GM19324 (cell line): ENCODE data around the gene HOXD9.

ENCODE experiments used
- ATAC-seq: cut with Tn5 transposase; IDR thresholded peaks from one replicate; pipeline ENCODE4 v1.9.1; 2021; ENCODE audit warnings: mild to moderate bottlenecking, moderate library complexity; ENCODE audit not compliant: unreplicated experiment, low FRiP score

HOXD9 gene

DNA sequence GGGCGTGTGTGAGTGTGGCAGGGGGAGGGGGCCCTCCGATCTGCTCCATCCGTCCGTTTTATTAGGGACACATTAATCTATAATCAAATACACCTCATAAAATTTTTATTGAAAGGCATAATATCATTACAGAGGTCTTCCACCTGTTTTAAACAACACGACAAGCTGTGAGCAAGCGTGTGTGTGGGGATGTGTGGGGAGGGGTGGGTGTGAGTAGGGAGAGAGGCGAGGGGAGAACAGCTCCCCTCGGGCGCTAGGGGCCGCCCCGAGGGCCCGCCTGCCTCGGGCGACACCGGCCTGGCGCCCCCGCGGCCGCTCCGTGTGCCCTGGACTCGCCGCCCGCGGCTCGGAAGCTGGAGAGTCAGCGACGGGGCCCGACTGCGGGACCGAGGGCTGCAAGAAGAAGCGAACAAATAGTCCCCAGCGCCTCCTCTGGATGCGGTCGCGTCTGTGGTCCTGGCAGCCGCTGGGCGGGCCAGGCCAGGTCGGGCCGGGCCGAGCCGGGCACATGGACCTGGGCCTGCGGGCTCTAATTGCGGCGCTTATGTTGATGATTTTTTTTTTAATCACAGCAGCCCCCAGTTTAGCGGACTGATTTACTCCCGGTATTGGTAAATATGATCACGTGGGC is 352 bp upstream of the HOXD9 start:
- no peak for ATAC-seq

DNA sequence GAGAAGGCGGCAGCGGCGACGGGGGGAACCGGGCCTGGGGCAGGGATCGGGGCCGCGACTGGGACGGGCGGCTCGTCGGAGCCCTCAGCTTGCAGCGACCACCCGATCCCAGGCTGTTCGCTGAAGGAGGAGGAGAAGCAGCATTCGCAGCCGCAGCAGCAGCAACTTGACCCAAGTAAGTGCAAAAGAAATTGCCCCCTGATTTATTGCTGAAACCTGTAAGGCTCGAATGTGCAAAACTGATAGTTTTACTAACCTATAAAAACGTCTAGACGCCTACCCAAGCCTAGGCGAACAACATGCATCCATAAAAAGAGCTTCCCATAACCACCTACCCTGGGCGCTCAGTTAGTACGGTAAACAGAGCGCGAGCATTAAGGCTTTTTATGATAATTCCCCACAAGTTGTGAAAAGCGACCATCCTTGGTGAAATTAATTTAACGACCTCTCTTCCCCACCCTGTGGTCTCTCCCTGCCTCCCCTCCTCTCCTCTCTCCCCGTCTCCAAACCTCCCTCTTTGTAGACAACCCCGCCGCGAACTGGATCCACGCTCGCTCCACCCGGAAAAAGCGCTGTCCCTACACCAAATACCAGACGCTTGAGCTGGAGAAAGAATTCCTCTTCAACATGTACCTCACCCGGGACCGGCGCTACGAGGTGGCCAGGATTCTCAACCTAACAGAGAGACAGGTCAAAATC is 1.0 kb downstream of the HOXD9 start:
- ATAC-seq: no peak

DNA sequence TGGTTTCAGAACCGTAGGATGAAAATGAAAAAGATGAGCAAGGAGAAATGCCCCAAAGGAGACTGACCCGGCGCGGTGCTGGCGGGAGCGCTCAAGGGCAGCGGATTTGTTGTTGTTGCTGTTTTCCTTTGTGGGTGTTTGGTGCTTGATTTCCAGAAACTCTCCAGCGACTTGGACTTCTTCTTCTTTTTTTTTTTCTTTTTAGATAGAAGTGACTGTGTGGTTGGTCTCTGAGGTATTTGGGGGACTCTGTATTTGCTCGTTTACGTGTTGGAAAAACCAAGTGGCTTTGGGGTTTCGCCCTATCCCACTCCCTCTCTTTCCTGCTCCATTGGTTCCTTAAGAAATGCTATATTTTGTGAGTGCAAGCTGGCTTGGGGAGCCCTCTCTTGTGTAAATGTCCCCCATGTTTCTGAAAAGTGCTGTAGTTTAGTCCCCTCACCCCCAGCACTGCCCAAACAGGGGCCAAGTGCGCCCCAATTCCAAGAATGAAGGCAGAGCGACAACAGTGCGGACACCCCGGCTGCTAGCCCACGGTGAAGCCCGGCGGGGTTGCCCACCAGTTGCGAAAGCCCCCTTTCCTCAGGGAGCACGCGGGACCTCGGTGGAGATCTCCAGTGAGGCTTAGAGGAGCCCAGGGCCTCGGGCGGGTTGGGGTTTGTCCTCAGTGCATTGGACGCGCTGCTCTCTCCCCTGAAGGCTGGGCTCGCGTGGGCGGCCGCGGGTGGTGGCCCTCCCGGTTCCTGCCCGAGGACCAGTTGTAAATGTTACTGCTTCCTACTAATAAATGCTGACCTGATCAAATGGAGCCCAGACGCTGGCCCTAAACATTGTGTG is 1.8 kb downstream of the HOXD9 start:
- ATAC-seq: no peak

DNA sequence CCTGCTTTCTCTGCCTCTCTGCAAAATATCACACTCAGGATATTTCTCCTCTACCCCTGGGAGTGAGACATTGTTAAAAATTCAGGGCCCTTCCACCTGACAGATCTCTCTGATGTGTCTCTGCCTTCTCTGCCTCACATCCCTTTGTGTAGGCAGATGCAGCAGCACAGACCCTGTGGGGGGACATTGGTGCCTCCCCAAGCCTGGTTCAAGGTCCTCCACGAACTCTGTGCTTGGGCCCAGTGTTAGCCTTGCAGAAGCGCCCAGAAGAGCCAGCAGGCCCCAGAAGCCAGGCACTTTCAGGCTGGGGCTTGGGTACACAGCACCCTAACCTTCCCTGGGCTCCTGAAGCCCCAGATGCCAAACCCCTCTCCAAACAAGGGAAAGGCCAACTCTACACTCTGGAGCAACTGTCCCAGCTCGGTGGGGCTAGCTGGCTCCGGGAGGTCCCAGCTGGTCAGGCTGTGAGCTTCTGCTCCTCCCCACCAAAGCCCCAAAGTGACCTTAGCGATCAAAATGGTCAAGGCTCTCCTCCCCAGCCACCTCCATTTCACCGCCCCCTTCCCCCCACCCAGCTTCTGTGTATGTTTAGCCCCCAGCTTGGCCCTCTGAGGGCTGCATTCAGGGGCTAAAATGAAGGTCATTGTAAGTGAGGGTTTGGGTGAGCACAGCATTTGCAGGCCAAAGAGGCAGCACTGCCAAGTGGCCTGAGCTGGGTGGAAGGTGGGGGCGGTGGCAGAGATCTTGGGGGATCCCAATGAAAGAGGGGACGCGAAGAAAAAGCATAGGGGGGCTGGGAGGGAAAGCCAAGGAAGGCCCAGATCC is 2.6 kb downstream of the HOXD9 start:
- ATAC-seq: no peak

DNA sequence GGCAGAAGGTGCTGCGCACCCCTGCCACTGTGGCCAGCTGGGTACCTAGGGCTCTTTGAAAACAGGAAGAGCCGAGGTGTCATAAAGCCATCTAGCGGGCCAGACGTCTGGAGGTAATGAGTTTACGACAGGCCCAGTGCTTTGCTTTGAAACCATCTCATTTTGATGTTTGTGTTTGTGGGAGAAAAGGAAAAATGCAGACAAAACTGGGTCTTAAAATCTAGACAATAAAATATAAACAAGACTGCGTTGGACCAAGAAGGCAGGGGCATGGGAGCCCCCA is 3.2 kb downstream of the HOXD9 start:
- no peak for ATAC-seq

DNA sequence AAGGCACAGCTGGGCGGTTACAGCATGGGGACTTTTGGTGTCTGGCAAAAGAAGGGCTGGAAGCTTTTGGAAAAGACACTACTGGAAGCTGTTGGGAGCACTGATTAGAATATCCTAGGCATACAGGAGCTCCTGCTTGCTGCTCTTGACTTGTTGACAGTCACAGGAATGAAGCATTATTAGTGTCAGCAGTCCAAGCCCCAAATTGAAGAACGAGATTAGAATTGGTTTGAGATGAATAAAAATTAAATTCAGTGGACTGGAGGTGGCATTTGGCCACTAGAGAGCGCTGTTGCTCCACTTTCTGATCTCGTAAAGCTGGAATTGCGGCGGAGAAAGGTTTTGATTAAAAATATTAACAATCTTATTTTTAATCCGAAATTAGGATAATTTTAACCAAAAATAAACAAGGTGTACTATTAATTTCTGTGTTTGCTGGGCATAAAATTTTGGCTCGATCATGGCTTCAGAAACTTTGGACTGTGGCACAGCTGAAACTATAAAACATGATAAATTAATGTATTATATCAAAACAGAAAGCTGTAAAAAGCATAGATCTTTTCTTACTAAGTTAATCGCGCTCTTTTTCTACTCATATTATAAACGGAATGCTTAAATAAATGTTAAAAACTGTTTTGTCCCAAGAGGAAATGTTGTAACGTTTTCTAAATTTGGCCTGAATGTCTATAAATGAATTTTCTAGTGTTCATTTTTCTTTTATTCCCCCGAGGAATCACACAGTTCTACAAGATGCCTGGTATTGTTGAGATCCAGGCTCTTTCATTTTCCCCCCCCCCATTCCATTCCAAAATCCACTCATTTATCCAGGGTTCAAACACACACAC is 4.6 kb downstream of the HOXD9 start:
- ATAC-seq: no peak

DNA sequence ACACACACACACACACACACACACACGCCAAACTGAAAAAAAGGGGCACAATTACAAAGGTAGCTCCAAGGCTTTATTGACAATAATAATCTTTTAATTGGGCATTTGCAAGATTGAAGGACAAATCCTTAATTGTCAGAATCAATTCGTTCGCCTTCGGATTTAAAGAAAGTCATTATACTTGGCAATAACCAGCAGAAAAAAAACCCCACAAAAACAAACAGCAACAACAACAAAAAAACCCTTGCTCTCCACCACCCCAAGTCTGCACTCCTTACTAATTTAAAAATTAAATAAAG is 5.2 kb downstream of the HOXD9 start:
- no peak for ATAC-seq

DNA sequence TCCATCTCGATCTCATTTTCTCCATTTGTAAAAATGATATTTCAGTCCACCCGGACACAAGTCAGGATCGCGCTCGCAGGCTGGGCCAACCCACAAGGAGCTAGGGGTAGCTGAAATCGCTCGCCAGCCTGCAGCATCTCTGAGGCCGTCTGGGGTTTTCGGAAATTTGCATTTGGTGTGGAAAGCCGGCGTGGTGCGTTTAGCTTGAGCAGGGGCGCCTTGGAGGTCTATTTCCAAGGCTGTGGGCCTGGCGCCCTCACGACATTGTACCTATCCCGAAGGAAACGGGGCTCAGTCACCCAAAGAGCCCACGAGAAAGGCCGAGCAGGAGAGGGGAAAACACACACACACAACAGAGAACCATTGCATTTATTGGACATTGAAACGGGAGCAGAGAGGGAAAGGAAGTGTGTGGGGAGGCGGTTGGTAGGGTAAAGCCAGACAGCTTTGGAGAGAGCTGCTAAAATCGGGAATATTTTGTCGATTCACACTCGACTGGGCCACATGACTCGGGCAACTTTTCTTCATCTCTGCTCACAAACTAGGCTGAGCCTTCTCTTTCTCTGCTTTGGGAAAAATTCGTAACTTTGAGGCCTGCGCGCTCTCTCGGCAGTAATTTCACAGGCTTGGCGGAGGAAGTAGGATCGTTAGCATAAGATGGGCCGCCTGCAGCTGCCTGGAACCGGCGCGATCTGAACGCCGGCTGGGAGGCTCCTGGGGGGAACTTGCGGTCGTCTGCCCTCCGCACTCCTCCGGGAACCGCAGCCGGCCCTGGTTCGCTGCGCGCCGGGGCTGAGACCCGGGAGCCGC is 5.9 kb downstream of the HOXD9 start:
- no peak for ATAC-seq

DNA sequence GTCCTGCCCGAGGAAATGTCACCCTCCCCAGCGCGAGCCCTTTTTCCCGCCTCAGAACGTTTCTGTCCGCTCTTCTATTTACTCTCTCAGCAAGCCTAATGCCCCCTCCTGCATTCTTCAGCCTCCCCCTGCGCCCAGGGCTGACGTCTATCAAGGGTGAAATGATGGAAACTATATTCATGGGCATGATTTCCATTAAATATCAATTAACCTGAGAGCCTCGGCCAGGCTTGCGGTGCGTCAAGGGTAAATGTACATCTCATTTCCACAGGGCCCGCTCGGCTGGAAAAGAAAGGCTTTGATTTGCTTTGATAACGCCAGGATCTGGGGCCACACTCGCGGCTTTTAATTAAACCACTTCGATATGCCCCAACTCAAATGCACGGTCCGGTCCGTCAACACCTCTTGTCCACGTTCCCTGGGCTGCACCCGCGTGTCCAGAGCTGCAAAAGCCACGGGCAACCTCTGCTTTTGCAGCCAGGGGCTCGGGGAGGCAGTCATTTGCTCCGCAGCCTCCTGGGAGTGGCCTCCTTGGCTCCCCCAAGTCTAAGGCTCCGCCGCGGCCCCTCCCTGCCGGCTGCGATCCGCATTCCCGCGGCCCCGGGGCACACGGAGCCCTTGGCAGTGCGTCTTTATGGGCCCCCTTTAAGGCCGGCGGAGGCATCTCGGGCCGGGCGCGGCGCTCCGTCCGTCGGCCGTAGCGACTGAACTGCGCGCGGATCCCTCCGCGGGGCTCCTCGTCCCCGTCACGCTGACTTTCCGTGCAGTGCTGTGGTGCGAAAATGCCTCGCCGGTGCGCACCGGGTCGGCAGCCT is 6.7 kb downstream of the HOXD9 start, which contains the start of gene HOXD8:
TSS of gene HOXD8 (plus strand) at position 724 of the 815 bp plus-strand sequence. CDS start 662 bp downstream, outside the sequence.
- ATAC-seq: no peak

DNA sequence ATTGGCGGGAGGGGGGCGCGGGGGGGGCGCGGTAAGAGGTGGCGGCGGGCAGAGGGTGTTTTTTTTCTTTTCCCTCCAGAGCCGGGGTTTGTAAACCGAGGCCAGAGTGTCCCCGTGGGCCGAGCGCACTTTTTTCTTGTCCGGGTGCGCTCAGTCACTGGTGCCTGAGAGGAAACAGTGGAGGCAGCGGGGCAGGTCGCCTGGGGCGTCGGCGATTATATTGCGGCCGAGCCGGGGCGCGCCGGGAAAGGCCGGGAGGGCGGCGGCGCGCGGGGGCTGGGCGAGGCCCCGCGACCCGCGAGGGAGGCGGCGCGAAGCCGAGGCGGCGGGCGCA is 7.3 kb downstream of the HOXD9 start:
- ATAC-seq: no peak

DNA sequence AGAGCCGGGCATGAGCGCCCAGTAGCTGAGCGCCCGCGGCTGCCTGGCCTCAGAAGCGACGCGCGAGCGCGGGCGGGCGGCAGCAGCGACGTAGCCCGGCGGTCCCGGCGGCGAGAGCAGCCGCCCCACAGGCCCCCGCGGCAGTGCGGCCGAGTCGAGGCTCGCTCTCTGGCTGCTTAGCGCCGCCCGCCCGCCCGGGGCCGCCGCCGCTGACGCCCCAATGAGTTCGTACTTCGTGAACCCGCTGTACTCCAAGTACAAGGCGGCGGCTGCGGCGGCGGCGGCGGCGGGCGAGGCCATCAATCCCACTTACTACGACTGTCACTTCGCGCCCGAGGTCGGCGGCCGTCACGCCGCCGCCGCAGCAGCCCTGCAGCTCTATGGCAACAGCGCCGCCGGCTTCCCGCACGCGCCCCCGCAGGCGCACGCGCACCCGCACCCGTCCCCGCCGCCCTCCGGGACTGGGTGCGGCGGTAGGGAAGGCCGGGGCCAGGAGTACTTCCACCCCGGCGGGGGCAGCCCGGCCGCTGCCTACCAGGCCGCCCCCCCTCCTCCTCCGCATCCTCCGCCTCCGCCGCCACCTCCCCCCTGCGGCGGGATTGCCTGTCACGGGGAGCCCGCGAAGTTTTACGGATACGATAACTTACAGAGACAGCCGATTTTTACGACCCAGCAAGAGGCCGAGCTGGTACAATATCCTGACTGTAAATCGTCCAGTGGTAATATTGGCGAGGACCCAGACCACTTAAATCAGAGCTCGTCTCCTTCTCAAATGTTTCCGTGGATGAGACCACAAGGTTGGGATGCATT is 7.8 kb downstream of the HOXD9 start:
- no peak for ATAC-seq

DNA sequence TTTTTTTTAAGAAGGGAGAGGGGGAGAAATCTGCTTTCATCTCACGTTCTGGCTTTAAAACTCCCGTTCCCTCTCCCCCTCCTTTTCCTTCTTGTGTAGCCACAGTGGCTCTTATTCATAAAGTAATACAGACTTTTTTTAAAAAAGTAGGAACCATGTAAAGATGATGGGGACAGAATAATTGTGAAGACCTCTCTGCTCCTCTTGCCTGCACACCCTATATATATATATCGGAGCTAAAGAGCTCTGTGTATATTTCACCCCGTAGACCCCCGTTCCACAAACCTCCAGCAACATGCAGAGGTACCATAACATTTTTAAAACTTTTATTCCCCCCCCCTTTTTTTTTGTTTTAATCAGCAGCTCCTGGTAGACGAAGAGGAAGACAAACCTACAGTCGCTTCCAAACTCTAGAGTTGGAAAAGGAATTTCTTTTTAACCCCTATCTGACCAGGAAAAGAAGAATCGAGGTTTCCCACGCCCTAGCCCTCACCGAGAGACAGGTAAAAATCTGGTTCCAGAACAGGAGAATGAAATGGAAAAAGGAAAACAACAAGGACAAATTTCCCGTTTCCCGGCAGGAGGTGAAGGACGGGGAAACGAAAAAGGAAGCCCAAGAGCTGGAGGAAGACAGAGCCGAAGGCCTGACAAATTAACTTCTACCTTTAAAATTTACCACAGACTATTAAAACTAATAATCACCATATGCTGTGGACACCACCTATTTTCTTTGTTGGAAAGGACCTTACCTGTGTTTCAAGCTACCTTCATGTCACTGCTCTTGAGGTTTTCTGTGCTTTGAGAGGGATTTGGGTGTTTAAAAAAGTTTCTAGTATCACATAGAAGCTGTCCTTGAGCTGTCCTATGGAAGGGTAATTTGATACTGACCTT is 8.7 kb downstream of the HOXD9 start:
- ATAC-seq: no peak

DNA sequence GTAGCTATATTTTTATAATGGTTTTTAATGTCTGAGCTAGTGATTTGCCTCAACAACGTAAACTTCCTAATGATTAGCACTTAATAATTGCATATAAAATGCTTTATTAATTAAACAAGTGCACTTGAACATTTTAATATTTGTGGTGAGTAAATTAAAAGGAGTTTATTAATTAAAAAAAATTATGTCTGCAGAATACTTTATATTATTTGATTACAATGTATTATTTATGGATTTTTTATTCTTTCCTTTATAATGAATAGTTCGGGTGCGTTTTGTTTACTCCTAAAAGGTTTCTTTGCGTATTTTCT is 9.3 kb downstream of the HOXD9 start:
- no peak for ATAC-seq

DNA sequence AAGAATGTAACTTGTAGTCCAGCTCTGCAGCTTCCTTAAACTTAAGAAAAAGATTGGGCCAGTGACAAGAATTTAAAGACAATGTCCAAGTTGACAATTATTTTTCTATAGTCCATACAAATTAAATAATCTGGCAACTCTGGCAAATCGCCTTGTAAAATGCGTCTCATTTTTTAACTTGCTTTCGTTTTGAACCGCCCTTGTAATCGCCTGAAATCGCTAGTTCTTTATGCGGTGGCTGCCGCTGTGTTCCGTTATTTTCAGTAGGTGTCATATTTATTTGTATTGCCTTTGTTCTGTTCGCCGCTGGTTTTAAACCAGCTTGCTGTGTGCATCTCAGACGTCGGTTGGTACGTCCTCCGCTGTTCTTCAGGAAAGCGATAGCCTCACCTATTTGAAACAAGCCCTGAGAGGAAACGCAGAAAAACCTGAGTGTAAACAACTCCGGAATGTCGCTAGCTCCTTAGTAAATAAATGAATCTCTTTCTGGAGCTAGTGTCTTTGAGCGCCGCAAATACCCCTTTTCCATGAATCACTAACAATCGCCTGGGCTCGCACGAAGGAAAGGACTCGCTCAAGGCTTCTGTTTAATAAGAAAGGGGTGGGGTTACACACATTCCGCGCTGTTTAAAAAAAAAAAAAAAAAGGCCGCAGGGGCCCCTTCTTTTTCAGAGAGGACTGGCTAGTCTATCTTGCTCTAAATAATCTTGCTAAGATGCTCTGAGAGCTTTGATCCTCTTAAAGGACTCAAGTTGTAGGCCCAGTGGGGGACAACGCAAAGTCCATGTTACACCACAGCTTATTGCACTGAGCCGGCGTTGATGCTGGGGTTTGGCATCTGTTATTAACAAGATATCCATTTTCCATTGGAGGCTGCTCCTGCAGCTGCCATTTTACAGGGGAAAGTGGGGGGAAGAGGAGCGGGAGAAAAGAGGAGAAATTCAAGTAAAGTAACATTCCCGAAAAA is 10.0 kb downstream of the HOXD9 start:
- no peak for ATAC-seq

DNA sequence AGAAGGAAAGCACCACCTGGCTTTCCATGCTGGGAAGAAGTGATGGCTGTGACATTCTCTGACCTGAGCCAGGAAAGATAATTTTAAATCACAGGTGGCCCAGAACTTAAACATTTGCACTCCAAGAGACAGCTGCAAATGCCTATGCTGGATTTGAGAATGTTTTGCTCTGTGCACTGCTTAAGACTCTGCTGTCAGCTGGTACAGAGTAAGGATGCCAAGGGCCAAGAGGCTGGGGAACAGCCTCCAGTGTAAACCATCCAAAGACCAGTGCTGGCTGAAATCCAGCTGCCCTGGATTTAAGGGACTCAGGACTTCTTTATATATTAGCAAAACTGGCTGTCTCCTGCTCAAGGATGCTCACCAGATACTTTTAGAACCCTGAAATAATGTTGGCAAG is 10.9 kb downstream of the HOXD9 start:
- no peak for ATAC-seq

DNA sequence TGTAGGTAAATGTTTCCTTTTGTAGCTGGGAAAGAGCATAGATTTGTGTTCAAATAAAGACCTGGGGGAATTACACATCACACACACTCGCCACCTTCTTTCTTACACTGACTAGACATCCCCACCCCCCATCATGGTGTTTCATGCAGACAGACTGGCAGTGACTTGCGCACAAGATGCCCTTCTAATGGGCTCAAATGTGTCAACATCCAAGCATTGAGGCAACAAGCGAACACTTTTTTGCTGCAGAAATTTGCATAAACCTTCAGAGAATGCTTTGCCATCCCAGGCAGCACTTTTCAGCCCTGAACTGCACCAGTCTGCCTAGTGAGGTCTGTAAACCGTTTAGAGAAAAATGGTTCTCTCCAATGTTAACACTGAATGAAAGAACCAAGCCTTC is 11.5 kb downstream of the HOXD9 start:
- ATAC-seq: no peak
